IgD-negative memory B cell (primary cell): ENCODE data around the gene HAAO. TPM values are rescaled to one million over a fixed set of nuclear protein-coding genes. Genes with fewer than 3 reads are reported as not detected.

Experiments
- H3K27ac Mint-ChIP-seq, 3 donors: one replicate each; pipeline ENCODE4 v1.8.0; 2020 to 2022; ENCODE audit warnings: mild to moderate bottlenecking in 3 of 3, mixed read lengths in 3 of 3, moderate library complexity in 1 of 3
- H3K27me3 Mint-ChIP-seq: one replicate; pipeline ENCODE4 v1.8.0; 2021; ENCODE audit warnings: mixed read lengths
- H3K36me3 Mint-ChIP-seq: one replicate; pipeline ENCODE4 v1.8.0; 2020; ENCODE audit warnings: mild to moderate bottlenecking, mixed read lengths
- H3K4me1 Mint-ChIP-seq, 3 donors: one replicate each; pipeline ENCODE4 v1.8.0; 2020 to 2022; ENCODE audit warnings: mixed read lengths in 3 of 3, mild to moderate bottlenecking in 1 of 3
- H3K4me3 Mint-ChIP-seq, 4 donors: one replicate each; pipeline ENCODE4 v1.8.0; 2020 to 2022; ENCODE audit warnings: mild to moderate bottlenecking in 4 of 4, mixed read lengths in 4 of 4, moderate library complexity in 3 of 4
- H3K9me3 Mint-ChIP-seq, 3 donors: one replicate each; pipeline ENCODE4 v1.8.0; 2020 to 2021; ENCODE audit warnings: mixed read lengths in 3 of 3, mild to moderate bottlenecking in 1 of 3
- polyA plus RNA-seq: library from polyadenylated mRNA; unstranded; fragments of 300-500 nt; fragmentation: Illumina TruSeq; gene quantifications from one replicate; pipeline ENCODE4 v1.2.3, GENCODE V29; 2021

HAAO gene
- polyA plus RNA-seq, 1 donor from 2014 or later = 5.7 TPM

DNA sequence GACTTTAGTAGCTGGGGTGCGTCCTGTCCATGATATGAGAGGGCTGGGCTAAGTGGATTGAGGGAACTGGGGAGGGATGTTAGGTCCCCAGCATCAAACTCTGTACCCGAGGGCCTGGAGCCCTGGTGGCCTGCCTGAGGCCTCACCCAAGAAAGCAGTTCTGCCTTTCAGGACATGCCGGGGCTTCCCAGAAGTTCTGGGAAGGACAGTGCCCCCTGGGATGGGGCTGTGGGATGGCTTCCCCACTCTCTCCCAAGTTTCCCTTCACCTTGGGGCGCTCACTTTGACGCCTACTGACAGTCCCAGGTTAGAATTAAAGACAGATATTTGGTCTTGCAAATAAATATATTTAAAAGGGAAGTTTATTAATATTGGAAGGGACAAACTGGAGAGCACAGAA, 30.2 kb downstream of the HAAO start:
- H3K27me3 Mint-ChIP-seq = no peaks in the 10 kb centered on the region
- H3K4me1 Mint-ChIP-seq = peaks cover 0 to 7% (median 0%) of the 10 kb centered on the region in 3 donors
- peaks cover 3% of the 10 kb centered on the region for H3K36me3 Mint-ChIP-seq
- no peak overlapping the region for H3K4me3 Mint-ChIP-seq
- no peaks in the 10 kb centered on the region for H3K9me3 Mint-ChIP-seq
- H3K27ac Mint-ChIP-seq = no peak overlapping the region

DNA sequence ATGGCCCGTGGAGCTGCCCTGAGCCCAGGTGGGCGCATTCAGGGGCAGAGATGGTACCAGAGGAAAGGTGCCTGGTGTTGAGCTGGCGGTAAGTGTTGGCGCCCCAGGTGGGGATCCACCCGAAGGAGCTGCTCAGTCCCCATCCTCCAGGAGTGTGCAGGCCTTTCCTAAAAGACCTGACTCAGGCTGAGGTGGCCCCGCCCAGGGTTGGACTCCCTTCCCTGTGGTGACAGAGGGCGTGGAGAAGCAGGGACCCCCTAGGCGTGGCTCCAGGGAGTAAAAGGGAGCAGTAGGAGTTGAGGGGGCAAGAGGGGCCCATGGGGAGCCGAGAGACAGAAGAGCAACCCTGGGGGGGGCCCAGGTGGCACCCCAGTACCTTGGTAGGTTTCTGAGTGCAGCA, 30.8 kb downstream of the HAAO start:
- H3K4me1 Mint-ChIP-seq = peaks cover 0 to 7% (median 0%) of the 10 kb centered on the region in 3 donors
- H3K27ac Mint-ChIP-seq = no peak overlapping the region
- peaks cover 3% of the 10 kb centered on the region for H3K36me3 Mint-ChIP-seq
- no peaks in the 10 kb centered on the region for H3K27me3 Mint-ChIP-seq
- H3K9me3 Mint-ChIP-seq = no peaks in the 10 kb centered on the region
- H3K4me3 Mint-ChIP-seq = no peak overlapping the region

DNA sequence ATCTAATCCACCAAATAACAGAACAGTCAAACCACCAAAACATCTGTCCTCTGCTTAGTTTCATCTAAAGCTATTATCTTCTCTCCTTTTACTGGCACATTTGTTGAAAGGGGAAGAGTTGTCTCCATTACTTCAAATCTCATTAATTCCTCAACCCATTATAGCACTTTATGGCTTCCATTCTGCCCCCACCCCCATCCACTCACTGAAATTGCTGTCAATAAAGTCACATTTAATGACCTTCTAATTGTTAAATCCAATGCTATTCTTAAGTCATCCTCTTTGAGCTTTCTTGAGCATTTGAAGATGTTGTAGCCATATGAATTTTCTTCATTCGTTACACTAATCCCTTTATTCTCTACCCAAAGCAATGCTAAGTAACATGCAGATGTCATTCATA, 33.6 kb downstream of the HAAO start:
- no peak overlapping the region for H3K4me3 Mint-ChIP-seq
- H3K27ac Mint-ChIP-seq = no peak overlapping the region
- H3K36me3 Mint-ChIP-seq = peaks cover 3% of the 10 kb centered on the region
- H3K9me3 Mint-ChIP-seq = no peaks in the 10 kb centered on the region
- peaks cover 10 to 19% (median 16%) of the 10 kb centered on the region in 3 donors for H3K4me1 Mint-ChIP-seq
- H3K27me3 Mint-ChIP-seq = no peaks in the 10 kb centered on the region

DNA sequence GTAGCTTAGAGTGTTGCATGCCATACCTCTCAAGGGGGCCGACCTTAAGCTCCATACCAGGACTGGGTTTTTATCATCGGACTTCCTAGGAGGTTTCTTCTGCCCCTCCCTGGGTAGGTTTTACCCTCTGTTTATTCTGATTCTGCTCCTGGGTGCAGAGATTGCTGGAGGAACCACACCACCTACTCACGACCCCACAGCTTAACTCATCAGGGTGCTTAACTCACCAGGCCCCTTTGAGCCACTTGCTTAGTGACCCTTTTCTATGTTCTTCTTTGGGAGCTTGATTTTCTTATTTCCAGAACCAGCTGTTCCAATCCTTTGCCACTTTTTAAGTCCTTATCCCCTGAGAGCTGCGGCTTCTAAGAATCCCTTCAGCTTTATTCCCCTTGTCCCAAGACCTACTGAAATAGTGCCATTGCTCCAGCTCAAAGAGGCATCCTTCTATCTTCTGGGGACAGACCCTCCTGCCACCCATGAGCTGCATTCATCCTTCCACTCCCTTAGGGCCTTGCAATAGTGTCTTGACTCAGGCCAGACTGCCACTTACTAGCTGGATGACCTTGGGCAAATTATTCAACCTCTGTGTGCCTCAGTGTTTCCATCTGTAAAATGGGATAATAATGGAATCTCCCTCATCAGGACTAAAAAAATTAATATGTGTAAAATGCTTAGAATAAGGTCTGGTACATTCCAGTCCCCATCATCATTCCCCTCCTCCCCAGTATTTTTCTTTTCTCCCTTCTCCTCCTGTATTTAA, 34.2 kb downstream of the HAAO start:
- Mint-ChIP-seq H3K4me1 (peaks cover 16 to 20% (median 20%) of the 10 kb centered on the region in 3 donors), H3K36me3 (no peaks in the 10 kb centered on the region), H3K27me3 (no peaks in the 10 kb centered on the region), H3K4me3 (no peak overlapping the region), H3K27ac (no peak overlapping the region), H3K9me3 (no peaks in the 10 kb centered on the region)

DNA sequence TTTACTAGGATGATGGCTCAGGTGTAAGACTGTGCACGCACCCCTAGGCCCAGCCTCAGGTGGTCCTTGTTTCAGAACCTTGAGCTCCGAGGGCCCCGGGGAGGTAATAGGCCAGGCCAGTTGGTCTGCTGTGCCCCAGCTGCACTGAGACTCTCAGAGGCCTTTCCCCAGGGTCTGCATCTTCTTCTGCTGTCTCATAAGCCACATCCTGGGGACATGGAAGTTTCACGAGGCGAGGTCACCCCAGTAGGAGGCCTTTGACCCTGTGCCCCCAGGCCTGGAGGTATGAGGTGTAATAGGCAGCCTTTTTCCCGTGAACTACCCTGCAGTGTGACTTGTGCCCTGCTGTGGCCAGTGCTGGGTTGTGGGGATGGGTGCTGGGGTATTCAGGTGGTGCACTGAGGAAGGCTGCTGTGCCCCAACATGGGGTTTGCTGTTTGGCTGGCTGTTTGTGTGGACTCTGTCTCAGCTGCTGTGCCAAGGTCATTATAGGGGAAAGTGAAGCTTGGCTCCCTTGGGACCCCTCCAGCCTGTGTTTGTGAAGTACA, 35.3 kb downstream of the HAAO start:
- no peaks in the 10 kb centered on the region for H3K9me3 Mint-ChIP-seq
- H3K36me3 Mint-ChIP-seq = no peaks in the 10 kb centered on the region
- peak overlapping the region in 1 of 3 donors; percentile 92 for H3K27ac Mint-ChIP-seq
- peaks cover 27 to 31% (median 29%) of the 10 kb centered on the region in 3 donors for H3K4me1 Mint-ChIP-seq
- H3K4me3 Mint-ChIP-seq = peak overlapping the region in 1 of 4 donors; percentile 18
- no peaks in the 10 kb centered on the region for H3K27me3 Mint-ChIP-seq

DNA sequence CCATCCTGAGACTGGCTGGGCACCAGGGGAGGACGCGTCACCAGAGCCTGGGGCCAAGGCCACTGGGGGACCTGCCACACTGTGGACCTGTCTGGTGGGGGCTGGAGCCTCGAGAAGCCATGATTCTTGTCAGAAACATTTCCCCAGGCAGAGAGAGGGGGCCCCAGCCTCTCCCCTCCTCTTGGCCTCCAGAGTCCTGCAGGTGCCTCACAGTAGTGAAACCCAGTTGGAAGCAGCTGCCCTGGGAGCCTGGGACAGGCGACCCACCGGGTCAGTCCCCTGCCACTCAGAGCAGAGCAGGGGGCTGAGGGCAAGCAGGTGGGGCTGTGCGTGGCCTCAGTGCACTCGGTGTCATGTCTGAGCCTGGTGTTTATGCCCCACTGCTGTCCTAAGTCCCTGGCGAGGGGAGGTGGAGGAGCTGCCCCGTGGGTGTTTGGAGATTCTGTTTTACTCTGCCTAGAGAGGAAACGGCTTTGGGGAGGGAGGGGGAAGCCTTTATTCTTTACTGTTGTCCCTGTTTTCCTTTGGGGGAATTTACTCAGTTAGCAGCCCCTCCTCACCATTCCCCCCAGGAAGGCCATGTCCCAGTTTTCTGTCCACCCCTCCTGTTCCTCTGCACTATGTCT, 36.1 kb downstream of the HAAO start:
- Mint-ChIP-seq H3K4me3 (no peak overlapping the region), H3K27me3 (no peaks in the 10 kb centered on the region), H3K27ac (no peak overlapping the region), H3K36me3 (no peaks in the 10 kb centered on the region), H3K9me3 (no peaks in the 10 kb centered on the region), H3K4me1 (peaks cover 32 to 35% (median 34%) of the 10 kb centered on the region in 3 donors)

DNA sequence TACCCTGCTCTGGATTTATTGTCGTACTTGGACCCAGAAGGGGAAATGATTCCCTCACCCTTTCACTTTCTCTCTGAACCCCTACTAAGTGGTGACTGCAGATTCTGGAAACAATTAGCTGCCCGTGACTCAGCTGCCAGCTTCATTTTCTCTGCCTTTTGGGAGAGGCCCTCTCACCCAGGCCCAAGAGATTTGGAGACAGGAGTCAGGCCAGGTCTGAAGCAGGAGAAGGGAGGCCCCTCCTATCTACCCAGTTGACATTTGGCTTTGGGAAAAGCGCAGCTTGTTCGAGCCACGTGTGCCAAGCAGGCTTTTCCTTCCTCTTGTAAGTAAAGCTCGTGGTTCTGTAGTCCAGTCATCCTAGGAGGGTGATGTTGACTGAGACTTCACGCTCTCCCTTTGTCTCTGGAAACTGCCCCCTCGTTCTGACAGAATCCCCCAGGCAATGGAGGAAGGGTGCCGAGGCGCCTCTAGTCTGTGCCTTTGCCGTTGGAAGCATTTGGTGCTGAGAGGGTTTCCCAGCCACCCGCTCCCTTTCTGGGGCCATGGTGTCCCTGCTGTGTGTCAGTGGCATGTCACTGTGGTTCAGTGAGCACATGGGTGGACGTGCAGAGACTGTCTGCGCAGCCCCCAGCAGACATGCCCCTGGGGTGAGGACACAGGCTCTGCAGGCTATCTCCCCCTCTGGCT, 37.0 kb downstream of the HAAO start:
- Mint-ChIP-seq H3K36me3 (no peaks in the 10 kb centered on the region), H3K4me3 (peak overlapping the region in 1 of 4 donors; percentile 75), H3K9me3 (no peaks in the 10 kb centered on the region), H3K4me1 (peaks cover 34 to 35% (median 35%) of the 10 kb centered on the region in 3 donors), H3K27me3 (no peaks in the 10 kb centered on the region), H3K27ac (peak overlapping the region in 1 of 3 donors; percentile 87)

DNA sequence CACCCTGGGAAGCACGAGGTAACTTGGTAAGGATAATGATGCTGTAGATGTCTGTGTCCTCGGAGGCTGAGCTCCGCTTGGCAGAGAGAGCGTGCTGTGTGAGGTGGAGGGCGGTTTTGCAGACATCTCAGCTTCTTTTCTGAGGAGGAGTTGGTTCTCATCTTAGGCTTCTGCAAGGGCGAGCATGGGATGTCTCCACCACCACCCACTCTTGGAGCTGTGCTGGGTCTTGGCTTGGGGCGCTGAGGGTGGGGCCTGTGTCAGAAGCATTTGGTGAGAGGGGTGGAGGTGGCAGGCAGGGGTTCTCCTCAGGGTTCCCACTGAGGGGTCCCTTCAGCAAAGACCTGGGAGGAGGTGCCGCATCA, 37.6 kb downstream of the HAAO start:
- no peaks in the 10 kb centered on the region for H3K27me3 Mint-ChIP-seq
- H3K36me3 Mint-ChIP-seq = no peaks in the 10 kb centered on the region
- peaks cover 34 to 37% (median 35%) of the 10 kb centered on the region in 3 donors for H3K4me1 Mint-ChIP-seq
- H3K27ac Mint-ChIP-seq = peak overlapping the region in 2 of 3 donors; percentile 87 to 89
- no peaks in the 10 kb centered on the region for H3K9me3 Mint-ChIP-seq
- peak overlapping the region in 3 of 4 donors; percentile 59 to 75 (median 70) for H3K4me3 Mint-ChIP-seq

DNA sequence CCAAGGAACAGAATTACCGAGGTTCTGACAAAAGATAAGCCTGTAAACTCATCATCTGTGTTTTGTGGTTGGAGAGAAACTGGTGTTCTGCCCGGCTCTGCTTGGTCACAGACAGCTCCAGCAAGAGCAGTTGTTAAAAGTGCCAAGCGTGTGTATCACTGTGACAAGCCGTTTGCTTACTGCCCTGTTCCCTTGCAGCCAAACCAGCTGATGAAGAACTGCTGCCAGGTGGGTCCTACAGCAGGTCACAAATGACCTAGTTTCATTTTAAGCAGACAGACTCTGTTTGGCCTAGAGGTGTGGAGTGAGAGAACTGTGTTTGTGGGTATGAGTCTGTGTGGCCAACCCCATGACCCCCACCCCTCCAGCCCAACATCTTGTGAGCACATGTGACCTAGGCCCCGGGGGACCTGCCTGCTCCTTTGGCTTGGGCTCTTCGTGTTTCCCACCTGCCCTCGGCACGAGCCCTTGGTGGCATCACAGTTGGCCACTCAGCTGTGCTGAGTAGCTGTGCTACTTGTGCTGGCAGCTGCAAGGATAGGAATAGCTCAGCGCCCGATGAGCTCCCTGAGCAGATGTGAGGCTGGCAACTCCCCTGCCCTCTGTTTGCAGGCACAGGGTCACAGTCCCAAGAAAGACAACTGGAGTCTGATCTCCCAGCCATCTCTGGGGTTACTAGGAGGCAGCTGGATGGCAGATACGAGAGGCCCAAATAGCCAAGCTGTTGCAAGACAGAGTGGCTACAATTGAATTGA, 38.2 kb downstream of the HAAO start:
- Mint-ChIP-seq H3K27ac (peak overlapping the region; percentile 56 to 89 (median 87)), H3K4me1 (peaks cover 33 to 37% (median 35%) of the 10 kb centered on the region in 3 donors), H3K9me3 (no peaks in the 10 kb centered on the region), H3K4me3 (peak overlapping the region; percentile 17 to 70 (median 56)), H3K36me3 (no peaks in the 10 kb centered on the region), H3K27me3 (no peaks in the 10 kb centered on the region)

DNA sequence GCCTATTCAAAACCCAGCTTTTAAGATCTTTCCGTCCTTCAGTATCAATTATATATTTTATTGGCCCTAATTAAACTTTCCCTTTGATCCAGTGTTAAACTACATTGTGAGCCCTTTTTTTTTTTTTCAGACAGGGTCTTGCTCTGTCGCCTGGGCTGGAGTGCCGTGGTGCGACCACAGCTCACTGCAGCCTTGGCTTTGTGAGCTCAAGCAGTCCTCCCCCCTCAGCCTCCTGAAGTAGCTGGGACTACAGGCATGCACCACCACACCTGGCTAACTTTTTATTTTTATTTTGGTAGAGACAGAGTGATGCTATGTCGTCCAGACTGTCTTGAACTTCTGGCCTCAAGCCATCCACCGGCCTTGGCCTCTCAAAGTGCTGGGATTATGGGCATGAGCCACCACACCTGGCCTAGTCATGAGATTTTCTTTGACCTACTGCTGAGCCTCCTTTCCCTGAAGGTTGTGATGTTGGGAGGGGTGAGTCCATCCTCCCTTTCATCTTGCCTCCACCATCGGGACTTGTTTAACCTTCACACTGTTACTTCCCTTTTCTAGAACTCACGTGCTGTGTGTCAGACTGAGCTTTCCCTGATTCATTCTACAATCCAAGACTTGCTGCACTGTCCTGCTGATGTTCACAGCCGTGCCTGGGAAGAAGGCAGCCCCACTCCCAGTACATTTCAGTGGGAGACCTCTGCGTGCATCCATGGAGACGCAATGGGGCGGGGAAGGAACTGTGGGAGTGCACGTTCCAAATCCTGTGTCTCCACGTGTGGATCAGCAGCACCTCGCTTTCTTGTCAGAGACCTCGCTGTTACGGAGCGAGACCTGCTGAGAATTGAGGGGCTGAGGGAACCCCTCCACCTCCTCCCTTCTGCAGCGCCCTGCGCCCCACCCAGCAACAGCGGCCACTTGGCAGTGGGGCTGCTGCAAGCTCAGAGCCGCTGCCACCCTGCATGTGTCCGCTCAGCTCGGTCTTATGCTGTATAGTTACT, 39.3 kb downstream of the HAAO start:
- H3K9me3 Mint-ChIP-seq = no peaks in the 10 kb centered on the region
- H3K4me3 Mint-ChIP-seq = peak overlapping the region in 3 of 4 donors; percentile 25 to 85 (median 63)
- H3K27me3 Mint-ChIP-seq = no peaks in the 10 kb centered on the region
- no peaks in the 10 kb centered on the region for H3K36me3 Mint-ChIP-seq
- H3K4me1 Mint-ChIP-seq = peaks cover 26 to 37% (median 35%) of the 10 kb centered on the region in 3 donors
- H3K27ac Mint-ChIP-seq = peak overlapping the region; percentile 80 to 89 (median 87)

DNA sequence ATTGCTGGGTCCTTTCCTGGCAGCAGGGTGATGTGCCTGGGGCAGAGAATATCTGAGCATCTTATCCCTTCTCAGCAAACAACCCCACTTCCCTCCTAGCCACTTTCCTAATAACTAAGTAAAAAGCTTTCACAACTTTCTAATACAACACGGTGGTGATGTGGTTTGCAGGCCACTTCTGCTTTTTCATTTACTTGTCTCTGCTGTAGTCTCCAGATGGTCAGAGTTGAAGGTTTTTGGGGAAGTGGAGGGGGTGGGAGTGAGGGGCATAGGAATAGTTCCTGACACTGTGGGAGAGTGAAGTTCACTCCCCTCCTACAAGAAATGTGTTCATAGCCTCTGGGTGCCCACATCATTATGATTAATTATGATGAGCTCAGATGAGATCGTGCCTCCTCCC, 40.1 kb downstream of the HAAO start:
- Mint-ChIP-seq H3K27me3 (no peaks in the 10 kb centered on the region), H3K36me3 (no peaks in the 10 kb centered on the region), H3K9me3 (no peaks in the 10 kb centered on the region), H3K4me1 (peaks cover 26 to 37% (median 35%) of the 10 kb centered on the region in 3 donors), H3K27ac (peak overlapping the region; percentile 80 to 87 (median 80)), H3K4me3 (peak overlapping the region; percentile 25 to 85 (median 50))

DNA sequence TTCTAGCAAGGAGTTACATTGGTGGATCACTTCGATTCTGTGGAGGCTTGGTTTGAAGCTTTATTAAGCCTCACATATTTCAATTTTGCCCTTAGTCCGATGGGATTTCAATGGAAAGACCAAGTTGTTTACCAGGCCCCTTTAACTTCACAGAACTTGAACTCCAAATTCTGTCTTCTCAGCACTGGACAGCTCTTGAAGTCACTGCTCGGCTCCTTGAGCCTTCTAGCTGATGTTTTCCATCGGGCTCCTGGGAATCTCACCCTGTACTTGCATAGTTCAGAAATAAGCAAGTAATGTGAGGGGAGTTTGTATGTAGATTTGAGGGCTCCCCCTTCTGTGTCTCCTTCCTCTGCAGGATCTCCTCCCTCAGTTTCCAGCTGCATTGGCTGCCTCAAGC, 43.5 kb downstream of the HAAO start:
- Mint-ChIP-seq H3K27me3 (no peaks in the 10 kb centered on the region), H3K36me3 (peaks cover 6% of the 10 kb centered on the region), H3K27ac (no peak overlapping the region), H3K4me1 (peaks cover 16 to 26% (median 22%) of the 10 kb centered on the region in 3 donors), H3K9me3 (no peaks in the 10 kb centered on the region), H3K4me3 (no peak overlapping the region)

DNA sequence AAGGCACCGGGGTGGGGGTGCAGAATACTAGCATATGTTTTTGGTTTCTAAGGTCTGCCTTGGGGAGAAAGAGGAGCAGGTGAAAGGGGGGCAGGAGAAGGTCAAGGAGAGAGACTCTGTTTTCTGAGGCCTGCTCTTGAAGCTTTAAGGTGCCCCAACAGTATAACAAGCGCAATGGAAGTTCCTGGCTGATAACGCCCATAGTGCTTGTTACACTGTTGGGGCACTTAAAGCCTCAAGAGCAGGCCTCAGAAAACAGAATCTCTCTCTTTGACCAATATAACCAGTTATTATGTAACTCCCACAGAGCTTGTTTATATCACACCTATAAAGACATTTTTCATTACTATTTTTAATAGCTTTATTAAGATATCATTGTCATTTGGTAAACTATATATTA, 45.0 kb downstream of the HAAO start:
- Mint-ChIP-seq H3K27ac (no peak overlapping the region), H3K9me3 (no peaks in the 10 kb centered on the region), H3K27me3 (no peaks in the 10 kb centered on the region), H3K36me3 (peaks cover 9% of the 10 kb centered on the region), H3K4me3 (no peak overlapping the region), H3K4me1 (peaks cover 6 to 20% (median 12%) of the 10 kb centered on the region in 3 donors)
